Glutamatergic neuron (in vitro differentiated cells): Measurements from ENCODE around the gene PRPF4. TPM values are rescaled to one million over a fixed set of nuclear protein-coding genes. Genes with fewer than 3 reads are reported as not detected.

Experiments used
- DNase-seq: peaks from one replicate; pipeline ENCODE4 v3.0.0; 2022
- H3K27ac Mint-ChIP-seq: one replicate; pipeline ENCODE4 v1.8.0; 2020; ENCODE audit warnings: mild to moderate bottlenecking, mixed read lengths, inconsistent platforms; ENCODE audit not compliant: unreplicated experiment
- H3K27me3 Mint-ChIP-seq: one replicate; pipeline ENCODE4 v1.8.0; 2020; ENCODE audit warnings: mild to moderate bottlenecking, moderate library complexity, mixed read lengths, inconsistent platforms; ENCODE audit not compliant: unreplicated experiment
- H3K36me3 Mint-ChIP-seq: one replicate; pipeline ENCODE4 v1.8.0; 2020; ENCODE audit warnings: mild to moderate bottlenecking, mixed read lengths, inconsistent platforms; ENCODE audit not compliant: unreplicated experiment
- H3K4me1 Mint-ChIP-seq: one replicate; pipeline ENCODE4 v1.8.0; 2020; ENCODE audit warnings: mild to moderate bottlenecking, low read depth, mixed read lengths, inconsistent platforms; ENCODE audit not compliant: unreplicated experiment
- H3K4me3 Mint-ChIP-seq: one replicate; pipeline ENCODE4 v1.8.0; 2020; ENCODE audit warnings: mild to moderate bottlenecking, mixed read lengths, inconsistent platforms; ENCODE audit not compliant: unreplicated experiment
- H3K9me3 Mint-ChIP-seq: one replicate; pipeline ENCODE4 v1.8.0; 2020; ENCODE audit warnings: mild to moderate bottlenecking, moderate library complexity, mixed read lengths, inconsistent platforms; ENCODE audit not compliant: unreplicated experiment
- total RNA-seq: library from RNA; stranded (reverse); fragmentation: NEBNext Ultra II Directional; extraction: Animal tissue kit (Norgen Biotek cat#: 25700); gene quantifications from one replicate; pipeline ENCODE4 v1.2.1, GENCODE V29; 2021; ENCODE audit not compliant: unreplicated experiment
- TF ChIP-seq, protein P1 (sequence below): fragments of 200-600 bp; sonication (generic); IDR thresholded peaks from one replicate; pipeline ENCODE4 v1.5.0; 2021; ENCODE audit not compliant: partially characterized antibody, unreplicated experiment

Gene PRPF4
- total RNA-seq, 1 donor from 2014 or later = 21.9 TPM

DNA sequence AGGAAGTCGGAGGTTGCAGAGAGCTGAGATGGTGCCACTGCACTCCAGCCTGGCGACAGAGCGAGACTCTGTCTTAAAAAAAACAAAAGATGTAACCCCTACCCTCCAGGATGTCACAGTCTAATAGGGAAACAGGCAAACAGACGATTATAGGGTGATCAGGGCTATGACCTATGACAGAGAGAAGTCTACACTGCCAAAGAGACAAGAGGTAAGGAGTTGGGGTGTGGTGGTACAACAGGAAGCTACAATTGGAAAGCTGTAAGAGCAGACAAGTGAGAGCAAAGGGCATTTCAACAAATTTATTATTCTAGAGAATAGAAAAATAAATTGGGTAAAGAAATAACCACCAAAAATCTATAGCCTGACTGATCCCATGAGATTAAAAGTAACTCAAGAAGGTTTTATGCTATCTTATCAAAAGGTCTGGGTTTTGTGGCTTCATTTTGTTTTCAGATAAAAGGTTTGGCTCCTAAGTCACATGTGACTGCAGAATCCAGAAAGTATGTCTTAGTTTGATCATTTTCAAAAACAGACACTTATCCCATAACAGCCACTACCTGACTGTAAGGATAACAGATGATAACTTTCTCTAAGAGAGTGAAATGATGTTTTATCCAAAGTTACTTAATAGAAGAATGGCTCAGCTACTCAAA, 7.4 kb upstream of the PRPF4 start:
- no peak overlapping the region for H3K27ac Mint-ChIP-seq
- H3K27me3 Mint-ChIP-seq = no peaks in the 10 kb centered on the region
- no peaks in the 10 kb centered on the region for H3K4me1 Mint-ChIP-seq
- H3K9me3 Mint-ChIP-seq = no peaks in the 10 kb centered on the region
- no peaks in the 10 kb centered on the region for H3K36me3 Mint-ChIP-seq
- DNase-seq = no peak
- H3K4me3 Mint-ChIP-seq = no peak overlapping the region
- TF ChIP-seq, protein P1, sequence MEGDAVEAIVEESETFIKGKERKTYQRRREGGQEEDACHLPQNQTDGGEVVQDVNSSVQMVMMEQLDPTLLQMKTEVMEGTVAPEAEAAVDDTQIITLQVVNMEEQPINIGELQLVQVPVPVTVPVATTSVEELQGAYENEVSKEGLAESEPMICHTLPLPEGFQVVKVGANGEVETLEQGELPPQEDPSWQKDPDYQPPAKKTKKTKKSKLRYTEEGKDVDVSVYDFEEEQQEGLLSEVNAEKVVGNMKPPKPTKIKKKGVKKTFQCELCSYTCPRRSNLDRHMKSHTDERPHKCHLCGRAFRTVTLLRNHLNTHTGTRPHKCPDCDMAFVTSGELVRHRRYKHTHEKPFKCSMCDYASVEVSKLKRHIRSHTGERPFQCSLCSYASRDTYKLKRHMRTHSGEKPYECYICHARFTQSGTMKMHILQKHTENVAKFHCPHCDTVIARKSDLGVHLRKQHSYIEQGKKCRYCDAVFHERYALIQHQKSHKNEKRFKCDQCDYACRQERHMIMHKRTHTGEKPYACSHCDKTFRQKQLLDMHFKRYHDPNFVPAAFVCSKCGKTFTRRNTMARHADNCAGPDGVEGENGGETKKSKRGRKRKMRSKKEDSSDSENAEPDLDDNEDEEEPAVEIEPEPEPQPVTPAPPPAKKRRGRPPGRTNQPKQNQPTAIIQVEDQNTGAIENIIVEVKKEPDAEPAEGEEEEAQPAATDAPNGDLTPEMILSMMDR = no peak

DNA sequence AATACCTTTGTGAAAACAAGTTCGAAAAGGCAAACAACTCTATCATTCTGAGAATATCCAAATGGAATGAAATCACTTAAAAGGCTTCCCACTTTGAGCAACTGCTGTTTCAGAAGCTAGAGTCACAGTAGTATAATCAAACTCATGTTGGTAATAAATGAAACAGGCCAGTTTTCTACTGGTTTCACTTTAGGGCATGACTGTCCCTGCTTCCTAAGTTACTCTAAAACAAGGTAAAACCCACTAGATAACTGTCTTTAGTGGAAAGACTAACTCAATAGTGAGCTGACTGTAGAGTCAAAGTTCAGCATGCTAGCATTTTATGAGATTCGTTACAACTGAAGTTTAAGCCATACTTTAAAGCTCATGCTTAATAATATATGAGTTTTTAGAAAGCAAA, 6.1 kb upstream of the PRPF4 start:
- no peak overlapping the region for H3K27ac Mint-ChIP-seq
- peaks cover 1% of the 10 kb centered on the region for H3K4me1 Mint-ChIP-seq
- peaks cover 2% of the 10 kb centered on the region for H3K9me3 Mint-ChIP-seq
- H3K4me3 Mint-ChIP-seq = no peak overlapping the region
- no peaks in the 10 kb centered on the region for H3K27me3 Mint-ChIP-seq
- DNase-seq = no peak
- TF ChIP-seq, protein P1 = no peak
- no peaks in the 10 kb centered on the region for H3K36me3 Mint-ChIP-seq

DNA sequence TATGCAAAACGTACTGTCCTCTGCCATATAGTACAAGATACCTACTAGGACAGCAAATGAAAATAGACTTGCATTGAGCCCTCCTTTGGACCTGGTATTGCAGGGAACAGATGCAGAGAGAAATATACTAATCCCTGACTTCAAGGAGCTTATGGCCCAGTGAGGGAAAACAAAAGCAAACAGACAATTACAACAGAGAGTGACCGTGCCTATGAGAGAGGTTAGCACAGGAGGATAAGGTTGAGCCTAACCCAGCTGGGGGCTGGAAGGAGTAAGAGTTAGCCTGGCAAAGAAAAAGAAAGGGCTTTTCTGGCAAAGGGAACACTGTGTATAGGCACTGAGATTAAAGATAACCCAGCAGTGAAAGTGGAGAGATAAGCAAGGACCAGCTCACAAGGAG, 5.6 kb upstream of the PRPF4 start:
- TF ChIP-seq, protein P1 = no peak
- DNase-seq = no peak
- Mint-ChIP-seq H3K9me3 (peaks cover 2% of the 10 kb centered on the region), H3K36me3 (no peaks in the 10 kb centered on the region), H3K4me1 (peaks cover 1% of the 10 kb centered on the region), H3K27ac (no peak overlapping the region), H3K27me3 (no peaks in the 10 kb centered on the region), H3K4me3 (no peak overlapping the region)

DNA sequence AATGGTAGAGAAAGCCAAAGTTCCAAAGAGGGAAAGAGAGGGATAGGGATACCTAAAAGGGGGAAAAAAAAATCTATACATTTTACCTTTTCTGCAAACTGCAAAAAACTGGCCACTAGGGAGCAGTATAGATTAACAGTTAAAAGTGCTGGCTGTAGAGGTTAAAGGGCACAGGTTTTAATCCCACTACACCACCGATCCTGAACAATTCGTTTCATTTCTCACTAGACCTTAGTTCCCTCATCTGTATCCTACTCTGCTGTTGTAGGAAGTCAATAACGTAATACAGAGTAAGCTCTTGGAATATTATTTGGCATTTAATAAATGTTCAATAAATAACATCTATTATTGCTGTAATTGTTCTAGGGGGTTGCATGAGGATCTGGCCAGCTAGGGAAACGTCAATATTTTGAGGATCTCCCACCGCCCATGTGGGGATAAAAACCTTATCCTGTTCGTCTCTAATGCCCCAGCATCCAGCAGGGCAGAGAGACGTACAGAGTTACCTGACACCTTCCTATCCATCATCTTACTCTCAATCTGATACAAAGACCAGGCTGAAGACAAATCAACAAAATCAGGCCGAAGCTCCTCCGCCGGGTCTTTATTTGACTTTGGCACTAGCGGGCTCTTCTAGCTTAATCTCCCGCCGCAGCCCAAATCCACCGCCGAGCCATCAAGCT, 843 bp upstream of the PRPF4 start:
- Mint-ChIP-seq H3K9me3 (peaks cover 2% of the 10 kb centered on the region), H3K4me3 (no peak overlapping the region), H3K27me3 (no peaks in the 10 kb centered on the region), H3K36me3 (no peaks in the 10 kb centered on the region), H3K4me1 (peaks cover 1% of the 10 kb centered on the region), H3K27ac (no peak overlapping the region)
- TF ChIP-seq, protein P1 = peak; percentile 74
- DNase-seq = no peak

DNA sequence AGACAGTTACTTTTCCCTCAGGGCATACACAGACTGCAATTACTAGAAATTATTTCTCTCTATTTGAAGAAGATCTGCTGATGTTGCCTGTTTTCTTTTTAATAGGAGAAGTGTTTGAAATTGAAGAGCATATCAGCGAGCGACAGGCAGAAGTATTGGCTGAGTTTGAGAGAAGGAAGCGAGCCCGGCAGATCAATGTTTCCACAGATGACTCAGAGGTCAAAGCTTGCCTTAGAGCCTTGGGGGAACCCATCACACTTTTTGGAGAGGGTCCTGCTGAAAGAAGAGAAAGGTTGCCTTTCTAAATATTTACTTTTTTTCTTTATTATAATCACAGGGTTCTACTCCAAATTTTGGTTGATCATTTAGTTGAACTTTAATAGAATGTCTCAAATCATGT, 3.4 kb downstream of the PRPF4 start:
- TF ChIP-seq, protein P1 = no peak
- peaks cover 2% of the 10 kb centered on the region for H3K9me3 Mint-ChIP-seq
- no peaks in the 10 kb centered on the region for H3K27me3 Mint-ChIP-seq
- H3K4me3 Mint-ChIP-seq = no peak overlapping the region
- H3K27ac Mint-ChIP-seq = no peak overlapping the region
- no peak for DNase-seq
- no peaks in the 10 kb centered on the region for H3K36me3 Mint-ChIP-seq
- H3K4me1 Mint-ChIP-seq = peaks cover 1% of the 10 kb centered on the region
